Parietal lobe (tissue), 2 donors: ENCODE data around the gene SRGN. TPM values are rescaled to one million over a fixed set of nuclear protein-coding genes. Genes with fewer than 3 reads are reported as not detected.

ENCODE experiments used
- small RNA-seq: library from RNA; depleted of rRNA; stranded (forward); fragments of <200 nt; gene quantifications from one replicate; pipeline ENCODE3, GENCODE V24; 2014; ENCODE audit warnings: low replicate concordance
- total RNA-seq: library from RNA; depleted of rRNA; stranded (reverse); fragments of >200 nt; gene quantifications from one replicate; pipeline ENCODE4 v1.2.3, GENCODE V29; 2014

SRGN gene
- 8.1 TPM for total RNA-seq

DNA sequence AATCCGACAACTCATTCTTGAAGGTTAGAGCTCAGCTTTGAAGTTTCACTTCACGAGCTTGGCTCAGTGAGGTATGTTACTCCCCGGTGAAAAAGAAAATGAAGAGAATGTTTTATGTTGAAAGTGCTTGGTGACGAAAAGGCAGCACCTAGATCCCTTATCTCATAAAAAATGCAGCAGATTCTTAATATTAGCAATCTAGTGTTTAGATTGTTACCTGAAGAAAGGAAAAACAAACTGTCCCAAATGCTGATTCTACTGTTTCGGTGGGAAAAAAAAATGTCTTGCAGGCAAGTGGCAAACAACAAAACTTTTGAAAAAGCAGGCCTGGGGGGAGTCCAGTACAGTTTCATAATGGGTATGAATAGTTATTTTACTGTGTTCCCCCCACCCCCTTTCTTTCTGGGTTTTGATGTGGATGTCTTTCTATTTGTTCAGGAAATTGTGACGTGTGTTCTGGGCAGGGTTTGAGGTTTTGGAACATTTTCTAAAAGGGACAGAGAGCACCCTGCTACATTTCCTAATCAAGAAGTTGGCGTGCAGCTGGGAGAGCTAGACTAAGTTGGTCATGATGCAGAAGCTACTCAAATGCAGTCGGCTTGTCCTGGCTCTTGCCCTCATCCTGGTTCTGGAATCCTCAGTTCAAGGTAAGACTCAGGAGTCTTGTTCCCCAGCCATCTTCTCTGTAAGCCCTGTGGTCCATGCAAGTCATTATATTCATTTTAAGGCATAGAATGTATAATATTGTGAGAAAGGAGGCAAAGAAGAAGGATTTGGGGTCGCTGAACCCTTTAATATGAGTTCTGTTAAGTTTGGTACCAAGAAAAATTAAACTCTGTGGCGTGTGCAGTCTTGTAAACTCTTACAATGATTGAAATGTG is at the start of gene SRGN:
TSS of gene SRGN (plus strand) at position 514 of the 881 bp plus-strand sequence. CDS start at position 569, 55 bp downstream.

DNA sequence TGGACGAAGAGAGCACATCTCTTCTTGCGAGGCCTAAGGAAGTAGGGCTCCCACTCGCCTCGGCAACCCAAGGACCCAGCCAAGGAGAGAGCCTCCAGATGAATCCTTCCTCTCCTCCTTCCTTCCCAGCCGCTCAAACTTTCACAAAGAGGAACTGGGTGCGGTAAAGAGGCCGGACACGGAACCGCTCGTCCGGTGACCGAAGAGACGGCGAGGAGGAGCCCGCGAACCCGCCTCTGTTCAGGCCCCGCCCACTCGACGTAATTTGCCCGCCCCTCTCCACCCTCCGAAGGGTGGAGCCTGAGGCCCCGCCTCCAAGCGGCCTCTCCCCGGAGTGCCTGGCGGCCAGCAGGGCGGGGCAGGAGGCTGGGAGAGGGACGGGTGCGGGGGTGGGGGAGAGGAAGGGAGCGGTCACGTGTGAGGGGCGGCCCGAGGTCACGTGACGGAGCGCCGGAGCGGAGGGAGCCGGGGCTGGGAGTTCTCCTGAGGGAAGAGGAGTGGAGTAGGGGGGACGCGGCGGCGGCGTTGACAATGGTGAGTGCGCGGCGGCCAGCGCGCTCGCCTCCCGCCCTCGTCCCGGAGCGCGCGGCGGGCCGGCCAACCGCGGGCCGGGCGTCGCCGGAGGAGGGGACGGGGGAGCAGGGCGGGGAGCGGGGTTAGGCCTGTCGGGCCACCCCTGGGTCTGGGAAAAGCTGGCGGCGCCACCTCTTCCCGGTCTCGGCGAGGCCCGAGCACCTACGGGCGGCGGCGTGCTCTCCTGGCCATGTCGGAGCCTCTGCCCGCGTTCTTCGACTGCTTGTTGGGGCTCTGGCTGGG is 36.1 kb downstream of the SRGN start, which contains the start of gene VPS26A:
TSS of gene VPS26A (plus strand) at position 432 of the 816 bp plus-strand sequence. CDS start at position 532, 100 bp downstream.

Small RNA genes lying within 50 kb of the gene (small RNA-seq; reads per million reads assigned to genes)
- gene RF00017 = not detected

Other genes with a start within 250 kb of the SRGN start
- gene DDX50, start 186.8 kb upstream of the SRGN start, total RNA-seq = 39.1 TPM
- gene DDX21, start 131.9 kb upstream of the SRGN start, total RNA-seq = 36.6 TPM
- 50.4 TPM for gene KIFBP, start 99.3 kb upstream of the SRGN start, total RNA-seq
- gene VPS26A, start 36.1 kb downstream of the SRGN start, total RNA-seq = 43.2 TPM
- 41.0 TPM for gene SUPV3L1, start 92.1 kb downstream of the SRGN start, total RNA-seq
- 3.1 TPM for gene HKDC1, start 132.2 kb downstream of the SRGN start, total RNA-seq
- 92.3 TPM for gene HK1, start 190.4 kb downstream of the SRGN start, total RNA-seq